Caco-2 (cell line): ENCODE results near the gene NFATC2. TPM values are rescaled to one million over a fixed set of nuclear protein-coding genes. Genes with fewer than 3 reads are reported as not detected.
A peak's percentile ranks its signal among the peaks of the same experiment; 100 is the strongest.

ENCODE experiments used
- BruUV-seq: library from RNA; stranded (reverse); fragments of 400-500 nt; replicated peaks from 2 replicates; lab custom pipeline; 2021; lab: Mats Ljungman, UMichigan
- CTCF ChIA-PET: fragments of 300-600 bp; sonication (Branson Sonifier 250); formaldehyde crosslinking; loops from one replicate; lab custom pipeline; 2022; ENCODE audit warnings: antibody characterized with exemption; lab: Charles Lee
- POLR2A ChIA-PET: fragments of 300-600 bp; sonication (Branson Sonifier 250); formaldehyde crosslinking; loops from one replicate; lab custom pipeline; 2022; ENCODE audit warnings: antibody characterized with exemption; lab: Charles Lee
- DNase-seq, 2 experiments: peaks; one replicate each; pipeline versions ENCODE4 v3.0.0 to v3.0.0-alpha.2; 2020 to 2022
- H3K27me3 ChIP-seq: replicated peaks from 2 replicates; pipeline ENCODE4 v1.6.0; 2011; ENCODE audit warnings: low read length; ENCODE audit not compliant: control insufficient read depth, insufficient read depth
- H3K36me3 ChIP-seq: 2 replicates; pipeline ENCODE4 v1.5.1; 2011; ENCODE audit warnings: low read length; ENCODE audit not compliant: control insufficient read depth, insufficient read depth
- H3K4me1 ChIP-seq: fragments of 250-450 bp; sonication (Bioruptor Pico); 2 replicates; pipeline ENCODE4 v1.5.1; 2020; ENCODE audit warnings: mild to moderate bottlenecking
- H3K4me3 ChIP-seq: 2 replicates; pipeline ENCODE4 v1.5.1; 2011; ENCODE audit warnings: low read depth, mild to moderate bottlenecking, control low read depth, low read length
- H3K9me3 ChIP-seq: fragments of 250-450 bp; sonication (Bioruptor Pico); 2 replicates; pipeline ENCODE4 v1.5.1; 2020; ENCODE audit warnings: mild to moderate bottlenecking, moderate library complexity
- H3K27ac Mint-ChIP-seq: one replicate; pipeline ENCODE4 v1.8.0; 2022; ENCODE audit warnings: mixed read lengths; ENCODE audit not compliant: unreplicated experiment
- H3K27me3 Mint-ChIP-seq: one replicate; pipeline ENCODE4 v1.8.0; 2022; ENCODE audit warnings: mixed read lengths; ENCODE audit not compliant: insufficient read depth, unreplicated experiment
- H3K36me3 Mint-ChIP-seq: one replicate; pipeline ENCODE4 v1.8.0; 2022; ENCODE audit warnings: mild to moderate bottlenecking, mixed read lengths; ENCODE audit not compliant: insufficient read depth, unreplicated experiment
- H3K4me1 Mint-ChIP-seq: one replicate; pipeline ENCODE4 v1.8.0; 2022; ENCODE audit warnings: low read depth, mixed read lengths; ENCODE audit not compliant: unreplicated experiment
- H3K4me3 Mint-ChIP-seq: one replicate; pipeline ENCODE4 v1.8.0; 2022; ENCODE audit warnings: mild to moderate bottlenecking, moderate library complexity, mixed read lengths; ENCODE audit not compliant: unreplicated experiment
- H3K9me3 Mint-ChIP-seq: one replicate; pipeline ENCODE4 v1.8.0; 2022; ENCODE audit warnings: mixed read lengths; ENCODE audit not compliant: unreplicated experiment
- CTCF ChIP-seq, 2 experiments: fragments of 200-600 bp in 1 of 2; IDR thresholded peaks; 1 replicate in 1 of 2; 2 replicates in 1 of 2; pipeline versions ENCODE4 v1.5.1 to v1.8.0; 2011 to 2022; ENCODE audit warnings: antibody characterized with exemption in 1 of 2, control low read depth in 1 of 2, inconsistent platforms in 1 of 2, low read depth in 1 of 2, low read length in 1 of 2, mild to moderate bottlenecking in 1 of 2, moderate library complexity in 1 of 2; ENCODE audit not compliant: insufficient read depth in 1 of 2, severe bottlenecking in 1 of 2, unreplicated experiment in 1 of 2
- intact Hi-C: fragments of 100-400 bp; cut with micrococcal nuclease; formaldehyde crosslinking; loops from one replicate; pipeline ENCODE4 v1.10.0; 2022; ENCODE audit not compliant: unreplicated experiment
- total RNA-seq: library from RNA; stranded (reverse); gene quantifications from 2 replicates; pipeline ENCODE4 v1.2.3, GENCODE V29; 2022

The NFATC2 gene
- total RNA-seq, 1 experiment from 2014 or later, result 20.8 TPM

GRCh38 chr20:51563486-51564332 is 21.2 kb upstream of the NFATC2 start:
- Histone ChIP-seq H3K4me1 (peaks cover 28% of the 10 kb centered on the region), H3K4me3 (no peak overlapping the region), H3K27me3 (peaks cover 8% of the 10 kb centered on the region), H3K36me3 (no peaks in the 10 kb centered on the region), H3K9me3 (peaks cover 8% of the 10 kb centered on the region; the same call in 1 of the 2 replicates)
- Mint-ChIP-seq H3K9me3 (peaks cover 13% of the 10 kb centered on the region), H3K4me3 (peak overlapping the region; percentile 88), H3K36me3 (no peaks in the 10 kb centered on the region), H3K27ac (no peak overlapping the region), H3K4me1 (peaks cover 37% of the 10 kb centered on the region), H3K27me3 (peaks cover 34% of the 10 kb centered on the region)
- ChIA-PET CTCF (interaction anchor here (0.6 to 3.1 kb wide), 13 partner anchors 18 to 576 kb away, joined by 3 to 28 read pairs (median 4); partner anchors contain the start of gene NFATC2), POLR2A (interaction anchor here (0.5 to 1.2 kb wide), 4 partner anchors 12 to 23 kb away, joined by 3 to 9 read pairs (median 4); partner anchors contain the start of gene NFATC2)
- DNase-seq, result peak; percentile 72 to 79
- peak in 1 of 2 experiments; percentile 13 for TF ChIP-seq CTCF (IDR thresholded peaks at IDR 0.05; ENCODE audit: insufficient read depth in 1 of 2, low read depth in 1 of 2, low read length in 1 of 2, severe bottlenecking in 1 of 2, unreplicated experiment in 1 of 2)
- intact Hi-C loops, result loop anchor here (1.0 kb wide), 1 partner anchor 22 kb away; no protein-coding TSS in a partner anchor
- BruUV-seq, result no TSS peak

- H3K27me3 ChIP-seq, result peaks cover 8% of the 10 kb centered on the region
- no peaks in the 10 kb centered on the region for H3K36me3 Mint-ChIP-seq
- intact Hi-C loops, result loop anchor here (1.0 kb wide), 1 partner anchor 22 kb away; no protein-coding TSS in a partner anchor
- H3K4me1 Mint-ChIP-seq, result peaks cover 37% of the 10 kb centered on the region
- peak overlapping the region; percentile 71 for H3K27ac Mint-ChIP-seq
- H3K27me3 Mint-ChIP-seq, result peaks cover 29% of the 10 kb centered on the region
- no peak for TF ChIP-seq CTCF (IDR thresholded peaks at IDR 0.05; ENCODE audit: insufficient read depth in 1 of 2, low read depth in 1 of 2, low read length in 1 of 2, severe bottlenecking in 1 of 2, unreplicated experiment in 1 of 2)
- CTCF ChIA-PET, result interaction anchor here (0.6 to 3.1 kb wide), 16 partner anchors 9 to 604 kb away, joined by 3 to 28 read pairs (median 4); partner anchors contain the start of genes MOCS3 and NFATC2
- peaks cover 28% of the 10 kb centered on the region for H3K4me1 ChIP-seq
- H3K36me3 ChIP-seq, result no peaks in the 10 kb centered on the region
- no peak overlapping the region; the same call in 1 of the 2 replicates for H3K4me3 ChIP-seq
- no TSS peak for BruUV-seq
- POLR2A ChIA-PET, result interaction anchor here (0.7 to 1.2 kb wide), 3 partner anchors 12 to 22 kb away, joined by 3 to 9 read pairs (median 4); no protein-coding TSS in a partner anchor
- H3K9me3 Mint-ChIP-seq, result peaks cover 7% of the 10 kb centered on the region
- H3K4me3 Mint-ChIP-seq, result peak overlapping the region; percentile 88
- H3K9me3 ChIP-seq, result peaks cover 4% of the 10 kb centered on the region; the same call in 1 of the 2 replicates
- DNase-seq, result no peak
Measured at GRCh38 chr20:51563174-51563485, 20.6 kb upstream of the NFATC2 start.
